Putamen (tissue), 1 donor: Measurements from ENCODE around the gene BNC2.

Experiments
- DNase-seq: peaks from one replicate; pipeline ENCODE4 v3.0.0-alpha.2; 2016; ENCODE audit warnings: low spot score

The BNC2 gene

GRCh38 chr9:16817002-16817401 lies 53.5 kb downstream of the BNC2 start:
- DNase-seq: no peak

- DNase-seq: no peak
These were observed 54.5 kb downstream of the BNC2 start for GRCh38 chr9:16816011-16816410.

- no peak for DNase-seq
These were observed 55.4 kb downstream of the BNC2 start for GRCh38 chr9:16815079-16815478.

- no peak for DNase-seq
These were observed 56.6 kb downstream of the BNC2 start for GRCh38 chr9:16813838-16814237.

GRCh38 chr9:16811987-16812685 lies 58.3 kb downstream of the BNC2 start:
- DNase-seq: no peak

- DNase-seq: no peak
These were observed 60.4 kb downstream of the BNC2 start for GRCh38 chr9:16809912-16810610.

- no peak for DNase-seq
These were observed 63.8 kb downstream of the BNC2 start for GRCh38 chr9:16806674-16807073.

GRCh38 chr9:16803648-16804047 lies 66.8 kb downstream of the BNC2 start:
- no peak for DNase-seq

- DNase-seq: no peak
These were observed 68.5 kb downstream of the BNC2 start for GRCh38 chr9:16801871-16802466.

GRCh38 chr9:16796304-16796825 lies 74.1 kb downstream of the BNC2 start:
- no peak for DNase-seq

GRCh38 chr9:16794871-16795639 lies 75.4 kb downstream of the BNC2 start:
- DNase-seq: no peak

- DNase-seq: no peak
These were observed 76.4 kb downstream of the BNC2 start for GRCh38 chr9:16794103-16794502.

GRCh38 chr9:16787724-16788123 lies 82.7 kb downstream of the BNC2 start:
- DNase-seq: no peak

GRCh38 chr9:16784002-16784401 lies 86.5 kb downstream of the BNC2 start:
- no peak for DNase-seq

GRCh38 chr9:16782490-16782889 lies 88.0 kb downstream of the BNC2 start:
- no peak for DNase-seq

- DNase-seq: no peak
These were observed 95.1 kb downstream of the BNC2 start for GRCh38 chr9:16775330-16775729.

- DNase-seq: no peak
These were observed 96.9 kb downstream of the BNC2 start for GRCh38 chr9:16773617-16774016.

GRCh38 chr9:16773116-16773515 lies 97.4 kb downstream of the BNC2 start:
- no peak for DNase-seq

GRCh38 chr9:16771356-16771755 lies 99.1 kb downstream of the BNC2 start:
- DNase-seq: no peak

- no peak for DNase-seq
These were observed 101.2 kb downstream of the BNC2 start for GRCh38 chr9:16769291-16769690.

GRCh38 chr9:16768816-16769215 lies 101.7 kb downstream of the BNC2 start:
- DNase-seq: no peak

GRCh38 chr9:16767366-16767765 lies 103.1 kb downstream of the BNC2 start:
- no peak for DNase-seq
